ENCODE results near the gene EPHA3.

Gene EPHA3

GRCh38 chr3:89154416-89154815, 47.0 kb downstream of the EPHA3 start:
- H3K4me1 Mint-ChIP-seq = peaks cover 22% of the 10 kb centered on the region
- TF ChIP-seq, protein P1, sequence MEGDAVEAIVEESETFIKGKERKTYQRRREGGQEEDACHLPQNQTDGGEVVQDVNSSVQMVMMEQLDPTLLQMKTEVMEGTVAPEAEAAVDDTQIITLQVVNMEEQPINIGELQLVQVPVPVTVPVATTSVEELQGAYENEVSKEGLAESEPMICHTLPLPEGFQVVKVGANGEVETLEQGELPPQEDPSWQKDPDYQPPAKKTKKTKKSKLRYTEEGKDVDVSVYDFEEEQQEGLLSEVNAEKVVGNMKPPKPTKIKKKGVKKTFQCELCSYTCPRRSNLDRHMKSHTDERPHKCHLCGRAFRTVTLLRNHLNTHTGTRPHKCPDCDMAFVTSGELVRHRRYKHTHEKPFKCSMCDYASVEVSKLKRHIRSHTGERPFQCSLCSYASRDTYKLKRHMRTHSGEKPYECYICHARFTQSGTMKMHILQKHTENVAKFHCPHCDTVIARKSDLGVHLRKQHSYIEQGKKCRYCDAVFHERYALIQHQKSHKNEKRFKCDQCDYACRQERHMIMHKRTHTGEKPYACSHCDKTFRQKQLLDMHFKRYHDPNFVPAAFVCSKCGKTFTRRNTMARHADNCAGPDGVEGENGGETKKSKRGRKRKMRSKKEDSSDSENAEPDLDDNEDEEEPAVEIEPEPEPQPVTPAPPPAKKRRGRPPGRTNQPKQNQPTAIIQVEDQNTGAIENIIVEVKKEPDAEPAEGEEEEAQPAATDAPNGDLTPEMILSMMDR (IDR thresholded peaks at IDR 0.05) = no peak
- H3K4me3 Mint-ChIP-seq = no peak overlapping the region
- DNase-seq = no peak
- H3K36me3 Mint-ChIP-seq (ENCODE audit: low read depth) = no peaks in the 10 kb centered on the region
- no peak overlapping the region for H3K27ac Mint-ChIP-seq
- no peaks in the 10 kb centered on the region for H3K9me3 Mint-ChIP-seq
- no peaks in the 10 kb centered on the region for H3K27me3 Mint-ChIP-seq (ENCODE audit: low read depth, poor library complexity)

- Mint-ChIP-seq H3K27me3 (ENCODE audit: low read depth, poor library complexity) (no peaks in the 10 kb centered on the region), H3K4me3 (no peak overlapping the region), H3K9me3 (no peaks in the 10 kb centered on the region), H3K4me1 (peaks cover 22% of the 10 kb centered on the region), H3K36me3 (ENCODE audit: low read depth) (no peaks in the 10 kb centered on the region), H3K27ac (peak overlapping the region; percentile 50)
- TF ChIP-seq, protein P1 (IDR thresholded peaks at IDR 0.05) = no peak
- DNase-seq = no peak
Observed at GRCh38 chr3:89155811-89156210, 48.4 kb downstream of the EPHA3 start.

GRCh38 chr3:89157575-89157974, 50.2 kb downstream of the EPHA3 start:
- Mint-ChIP-seq H3K36me3 (ENCODE audit: low read depth) (no peaks in the 10 kb centered on the region), H3K27me3 (ENCODE audit: low read depth, poor library complexity) (no peaks in the 10 kb centered on the region), H3K27ac (no peak overlapping the region), H3K4me3 (no peak overlapping the region), H3K4me1 (peaks cover 22% of the 10 kb centered on the region), H3K9me3 (no peaks in the 10 kb centered on the region)
- TF ChIP-seq, protein P1 (IDR thresholded peaks at IDR 0.05) = no peak
- no peak for DNase-seq

DNA sequence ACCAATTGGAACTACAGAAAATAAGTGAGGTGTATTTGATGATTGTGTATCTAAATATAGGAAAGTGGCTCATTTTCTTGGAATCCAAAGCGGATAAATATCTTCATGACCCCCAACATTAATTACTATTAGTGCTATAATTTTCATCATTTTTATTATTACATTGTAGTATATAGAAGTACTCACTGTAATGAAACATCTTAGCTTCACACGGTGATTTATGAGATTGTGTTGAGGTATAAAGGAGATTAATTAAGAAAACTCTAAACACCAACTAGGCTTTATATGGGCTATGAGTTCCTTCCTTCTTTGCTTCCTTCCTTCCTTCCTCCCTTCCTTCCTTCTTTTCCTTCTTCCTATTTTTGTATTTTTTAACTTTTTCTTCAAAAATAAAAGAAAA, 52.2 kb downstream of the EPHA3 start:
- no peaks in the 10 kb centered on the region for H3K9me3 Mint-ChIP-seq
- no peak overlapping the region for H3K27ac Mint-ChIP-seq
- TF ChIP-seq, protein P1 (IDR thresholded peaks at IDR 0.05) = no peak
- H3K27me3 Mint-ChIP-seq (ENCODE audit: low read depth, poor library complexity) = peaks cover 3% of the 10 kb centered on the region
- no peak overlapping the region for H3K4me3 Mint-ChIP-seq
- H3K36me3 Mint-ChIP-seq (ENCODE audit: low read depth) = no peaks in the 10 kb centered on the region
- no peak for DNase-seq
- H3K4me1 Mint-ChIP-seq = peaks cover 15% of the 10 kb centered on the region

DNA sequence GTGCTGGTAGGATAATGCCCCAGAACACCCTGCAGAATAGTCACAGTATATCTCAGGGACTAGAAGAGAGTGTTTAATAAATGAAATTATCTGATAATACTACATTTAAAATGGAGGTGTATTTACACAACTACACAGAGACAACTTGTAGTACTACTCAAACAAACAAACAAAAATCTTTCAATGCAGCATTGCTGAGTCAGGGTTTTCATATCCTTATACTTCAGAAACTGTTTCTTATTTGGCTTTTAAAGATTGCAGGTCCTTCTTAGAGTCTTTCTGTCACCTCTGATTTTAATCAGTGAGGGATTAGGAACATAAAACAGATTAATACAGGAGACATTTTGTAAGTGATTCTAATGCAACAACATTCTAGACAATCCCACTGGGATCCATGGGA, 57.4 kb downstream of the EPHA3 start:
- Mint-ChIP-seq H3K4me1 (no peaks in the 10 kb centered on the region), H3K9me3 (no peaks in the 10 kb centered on the region), H3K4me3 (no peak overlapping the region), H3K36me3 (ENCODE audit: low read depth) (no peaks in the 10 kb centered on the region), H3K27ac (no peak overlapping the region), H3K27me3 (ENCODE audit: low read depth, poor library complexity) (peaks cover 4% of the 10 kb centered on the region)
- no peak for DNase-seq
- TF ChIP-seq, protein P1 (IDR thresholded peaks at IDR 0.05) = no peak

DNA sequence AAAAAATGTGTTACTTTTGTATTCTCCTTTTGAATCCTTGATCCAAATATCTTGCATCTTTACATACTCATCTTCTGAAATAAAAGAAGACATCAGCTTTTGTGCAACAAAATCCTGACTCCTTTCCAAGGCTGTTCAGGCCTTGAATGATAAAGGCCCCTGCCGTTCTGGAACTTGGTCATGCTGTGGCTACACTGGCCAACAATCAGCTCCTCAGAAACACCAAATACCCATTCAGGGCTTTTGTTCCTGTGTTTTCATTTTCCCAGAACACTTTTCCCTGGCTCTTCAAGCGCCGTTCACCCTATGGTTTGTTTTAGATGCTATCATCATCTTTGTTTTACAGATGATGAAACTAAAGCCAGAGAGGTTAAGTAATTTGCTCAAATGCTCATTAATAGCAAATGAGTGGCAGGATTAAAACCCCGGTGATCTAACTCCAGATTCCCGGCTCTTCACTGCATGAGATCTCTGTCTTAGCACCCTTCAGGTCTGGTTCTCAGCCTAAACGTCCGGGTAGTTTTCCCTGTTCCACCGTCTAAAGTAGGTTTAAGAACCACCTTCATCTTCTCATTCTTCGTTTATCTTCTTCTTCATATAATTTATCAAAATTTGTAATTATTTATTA, 58.3 kb downstream of the EPHA3 start:
- Mint-ChIP-seq H3K4me3 (no peak overlapping the region), H3K27me3 (ENCODE audit: low read depth, poor library complexity) (peaks cover 4% of the 10 kb centered on the region), H3K4me1 (no peaks in the 10 kb centered on the region), H3K27ac (no peak overlapping the region), H3K36me3 (ENCODE audit: low read depth) (no peaks in the 10 kb centered on the region), H3K9me3 (no peaks in the 10 kb centered on the region)
- no peak for DNase-seq
- TF ChIP-seq, protein P1 (IDR thresholded peaks at IDR 0.05) = no peak
